GM18505 (cell line): Measurements from ENCODE around the gene JHY.

Source experiments
- ATAC-seq: cut with Tn5 transposase; IDR thresholded peaks from one replicate; pipeline ENCODE4 v1.9.1; 2021; ENCODE audit not compliant: unreplicated experiment
- POLR2A ChIP-seq: IDR thresholded peaks from 4 replicates; pipeline ENCODE4 v1.6.1; 2011; ENCODE audit warnings: borderline replicate concordance; ENCODE audit not compliant: insufficient read depth, insufficient read length; ENCODE audit errors: extremely low read depth

JHY gene

DNA sequence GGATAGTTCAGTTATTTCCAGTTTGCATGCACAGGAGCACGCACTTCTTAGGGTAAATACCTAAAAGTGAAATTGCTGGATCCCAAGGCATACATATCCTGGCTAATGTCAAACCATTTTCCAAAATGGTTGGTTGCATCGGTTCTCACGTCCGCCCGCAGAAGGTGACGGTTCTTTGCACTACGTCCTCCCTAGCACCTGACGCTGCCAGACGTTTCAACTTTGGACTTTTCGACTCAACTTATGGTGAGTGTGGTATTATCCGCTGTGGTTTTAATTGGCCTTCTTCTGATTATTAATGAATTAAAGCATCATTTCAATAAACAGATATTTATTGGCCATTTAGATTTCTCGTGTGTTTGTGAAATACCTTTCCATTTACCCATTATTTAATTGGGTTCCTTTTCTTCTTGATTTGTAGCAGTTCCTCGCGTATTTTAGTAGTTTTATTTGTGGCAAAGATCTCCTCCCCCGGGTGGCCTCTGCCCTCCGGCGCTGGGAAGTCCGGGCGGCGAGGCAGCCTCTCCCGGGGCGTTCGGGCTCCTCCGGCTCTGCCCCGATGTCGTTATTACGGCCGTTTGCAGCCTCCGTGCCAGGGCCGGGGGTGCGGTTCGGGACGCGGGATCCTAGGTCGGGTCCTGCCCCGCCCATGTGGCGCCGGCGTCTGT, at the start of gene JHY:
TSS of gene JHY (plus strand) at position 571 of the 668 bp plus-strand sequence. CDS start 3,091 bp downstream, outside the sequence.
- TF ChIP-seq POLR2A, result no peak
- ATAC-seq, result no peak

- TF ChIP-seq POLR2A, result no peak
- ATAC-seq, result no peak
Measured at GRCh38 chr11:122833846-122834464, 48.6 kb upstream of the JHY start.

DNA sequence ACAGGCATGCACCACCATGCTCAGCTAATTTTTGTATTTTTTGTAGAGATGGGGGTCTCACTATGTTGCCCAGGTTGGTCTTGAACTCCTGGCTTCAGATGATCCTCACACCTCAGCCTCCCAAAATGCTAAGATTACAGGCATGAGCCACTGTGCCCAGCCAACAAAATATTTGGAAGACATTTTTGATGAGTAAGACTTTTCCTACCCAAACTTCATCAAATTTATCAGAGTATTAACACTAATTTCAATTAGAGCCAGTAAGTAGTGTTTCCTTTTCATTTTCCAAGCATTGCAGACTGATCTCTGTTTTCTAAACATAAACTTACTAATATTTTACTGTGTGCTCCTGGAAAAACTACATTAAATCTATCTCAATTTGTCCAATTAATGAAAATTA, 45.6 kb upstream of the JHY start:
- no peak for ATAC-seq
- TF ChIP-seq POLR2A, result no peak

DNA sequence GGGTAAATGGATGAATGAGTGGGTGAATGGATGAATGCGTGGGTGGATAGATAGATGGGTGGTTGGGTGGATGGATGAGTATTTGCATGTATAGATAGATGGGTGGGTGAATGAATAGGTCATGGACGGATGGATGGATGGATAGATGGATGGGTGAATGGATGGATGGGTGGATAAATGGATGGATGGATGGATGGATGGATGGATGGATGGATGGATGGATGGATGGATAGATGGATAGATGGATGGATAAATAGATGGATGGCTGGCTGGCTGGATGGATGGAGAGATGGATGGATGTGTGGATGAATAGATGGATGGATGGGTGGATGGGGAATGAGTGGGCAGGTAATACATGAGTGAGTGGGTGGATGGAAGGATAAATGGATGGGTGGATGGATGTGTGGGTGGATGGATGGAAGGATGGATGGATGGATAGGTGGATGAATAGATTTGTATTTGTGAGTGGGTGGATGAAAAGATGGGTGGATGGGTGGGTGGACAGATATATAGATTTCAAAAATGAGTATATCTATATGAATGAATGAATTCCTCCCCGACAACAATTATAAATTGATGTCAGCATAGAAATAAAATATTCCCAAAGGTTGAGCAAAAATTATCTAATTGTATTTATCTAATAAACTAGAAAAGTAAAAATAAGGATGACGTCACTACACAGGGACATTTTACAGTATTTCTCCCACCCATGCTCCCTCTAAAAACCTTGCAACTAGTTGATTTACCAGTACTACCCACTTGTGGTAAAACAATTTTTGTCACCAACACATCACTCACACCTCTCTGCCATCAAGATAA, 44.8 kb upstream of the JHY start:
- no peak for TF ChIP-seq POLR2A
- ATAC-seq, result no peak

- TF ChIP-seq POLR2A, result no peak
- ATAC-seq, result peak; percentile 80
Measured at GRCh38 chr11:122843281-122844141, 39.0 kb upstream of the JHY start.

GRCh38 chr11:122847466-122847865, 35.1 kb upstream of the JHY start:
- TF ChIP-seq POLR2A, result no peak
- ATAC-seq, result no peak

GRCh38 chr11:122848186-122848585, 34.4 kb upstream of the JHY start:
- TF ChIP-seq POLR2A, result no peak
- no peak for ATAC-seq

DNA sequence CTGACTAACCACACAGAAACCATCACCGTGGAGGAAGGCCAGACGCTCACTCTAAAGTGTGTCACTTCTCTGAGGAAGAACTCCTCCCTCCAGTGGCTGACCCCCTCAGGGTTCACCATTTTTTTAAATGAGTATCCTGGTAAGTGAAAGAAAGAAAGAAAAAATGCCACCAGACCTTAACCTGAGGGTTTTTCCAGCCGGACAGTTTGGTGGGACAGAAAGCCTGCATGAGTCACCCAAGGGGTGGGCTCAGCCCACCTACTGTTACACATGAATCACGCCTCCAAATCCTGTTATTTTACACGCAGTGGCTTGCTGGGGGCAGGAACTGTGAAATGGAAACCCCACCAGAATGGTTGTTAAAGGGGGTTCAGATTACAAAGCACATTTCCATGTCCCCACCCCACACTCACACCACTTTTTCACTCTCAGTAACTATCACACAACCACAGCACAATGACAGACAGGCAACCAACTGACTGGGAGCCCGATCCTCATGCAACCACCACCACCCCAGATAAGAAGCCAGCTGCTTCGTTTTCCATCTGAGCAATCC, 32.4 kb upstream of the JHY start:
- no peak for ATAC-seq
- no peak for TF ChIP-seq POLR2A

DNA sequence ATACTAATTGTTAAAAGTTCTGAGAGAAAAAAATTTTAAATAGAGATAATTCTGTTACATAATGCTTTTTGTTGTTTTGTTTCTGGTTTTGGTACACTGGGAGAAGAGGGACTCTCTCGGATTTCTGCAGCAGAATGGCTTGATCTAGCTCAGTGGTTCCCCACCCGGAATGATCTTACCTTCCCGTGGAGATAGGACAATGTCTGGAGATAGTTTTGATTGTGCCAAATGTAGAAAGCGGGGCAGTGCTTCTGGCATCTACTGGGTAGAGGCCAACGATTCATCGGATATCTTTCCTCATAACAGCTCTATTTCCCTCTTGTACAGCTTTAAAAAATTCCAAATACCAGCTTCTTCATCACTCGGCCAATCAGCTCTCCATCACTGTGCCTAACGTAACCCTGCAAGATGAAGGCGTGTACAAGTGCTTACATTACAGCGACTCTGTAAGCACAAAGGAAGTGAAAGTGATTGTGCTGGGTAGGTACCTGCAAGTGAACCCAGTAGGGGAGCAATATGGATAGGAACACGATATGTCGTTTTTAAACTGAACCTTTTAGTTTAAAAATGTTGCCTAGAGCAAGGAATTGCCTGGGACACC, 31.1 kb upstream of the JHY start:
- ATAC-seq, result peak; percentile 60
- TF ChIP-seq POLR2A, result no peak

- ATAC-seq, result no peak
- TF ChIP-seq POLR2A, result no peak
Measured at GRCh38 chr11:122852074-122852795, 30.3 kb upstream of the JHY start.

GRCh38 chr11:122852796-122853160, 29.8 kb upstream of the JHY start:
- TF ChIP-seq POLR2A, result no peak
- no peak for ATAC-seq

DNA sequence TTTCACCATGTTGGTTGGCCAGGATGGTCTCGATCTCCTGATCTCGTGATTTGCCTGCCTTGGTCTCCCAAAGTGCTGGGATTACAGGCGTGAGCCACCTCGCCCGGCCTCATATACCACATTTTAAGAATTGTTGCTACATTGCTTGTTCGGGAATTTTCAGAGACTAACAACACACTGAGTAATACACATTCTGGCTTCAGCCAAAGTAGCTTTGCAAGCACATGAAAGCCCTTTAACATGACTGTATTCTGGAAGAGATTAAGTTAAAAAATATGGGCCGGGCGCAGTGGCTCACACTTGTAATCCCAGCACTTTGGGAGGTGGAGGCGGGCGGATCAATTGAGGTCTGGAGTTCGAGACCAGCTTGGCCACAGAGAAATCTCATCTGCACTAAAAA, 29.3 kb upstream of the JHY start:
- ATAC-seq, result no peak
- TF ChIP-seq POLR2A, result no peak

DNA sequence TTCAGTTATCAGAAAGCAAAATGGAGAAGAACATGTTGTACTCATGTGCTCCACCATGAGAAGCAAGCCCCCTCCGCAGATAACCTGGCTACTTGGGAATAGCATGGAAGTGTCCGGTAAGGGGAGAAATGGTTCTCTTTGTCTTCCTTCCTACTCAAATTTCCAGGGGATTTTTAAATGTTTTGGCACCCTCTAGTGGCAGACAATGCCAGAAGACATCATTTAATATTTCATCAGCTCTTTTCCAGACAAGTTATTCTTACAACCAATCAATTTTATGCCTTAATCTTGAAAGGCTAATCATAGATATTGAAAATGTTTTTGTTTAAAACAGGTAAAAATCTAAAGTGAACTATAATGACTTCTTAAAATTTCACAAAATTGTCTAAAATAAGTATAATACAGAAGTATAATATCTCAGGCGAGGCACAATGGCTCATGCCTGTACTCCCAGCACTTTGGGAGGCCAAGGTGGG, 28.6 kb upstream of the JHY start:
- TF ChIP-seq POLR2A, result no peak
- ATAC-seq, result no peak
